Mesenchymal stem cell (in vitro differentiated cells and primary cell): Measurements from ENCODE around the gene FLNC.

Experiments
- DNase-seq: peaks from one replicate; pipeline ENCODE4 v3.0.0-alpha.2; 2013
- H2AFZ ChIP-seq: one replicate; pipeline ENCODE4 v1.6.1; 2013; ENCODE audit warnings: low read depth, mild to moderate bottlenecking, control low read depth, inconsistent platforms, low read length, moderate library complexity
- H2AK5ac ChIP-seq: 2 replicates; pipeline ENCODE4 v1.6.1; 2013; ENCODE audit warnings: low read length, moderate library complexity, mild to moderate bottlenecking, inconsistent platforms; ENCODE audit not compliant: severe bottlenecking
- H2BK120ac ChIP-seq: one replicate; pipeline ENCODE4 v1.6.1; 2013; ENCODE audit warnings: low read depth, mild to moderate bottlenecking, inconsistent platforms, low read length, moderate library complexity
- H2BK12ac ChIP-seq, 2 experiments: one replicate each; pipeline ENCODE4 v1.6.1; 2013; ENCODE audit warnings: inconsistent platforms in 2 of 2, low read length in 2 of 2, mild to moderate bottlenecking in 2 of 2, moderate library complexity in 2 of 2, control low read depth in 1 of 2
- H2BK15ac ChIP-seq: one replicate; pipeline ENCODE4 v1.6.1; 2013; ENCODE audit warnings: mild to moderate bottlenecking, low read depth, inconsistent platforms; ENCODE audit not compliant: poor library complexity, severe bottlenecking
- H2BK5ac ChIP-seq: 2 replicates; pipeline ENCODE4 v1.6.1; 2013; ENCODE audit warnings: low read depth, mild to moderate bottlenecking, low read length, control low read depth, inconsistent platforms; ENCODE audit not compliant: poor library complexity, severe bottlenecking
- H3K14ac ChIP-seq, 2 experiments: one replicate each; pipeline ENCODE4 v1.6.1; 2013; ENCODE audit warnings: inconsistent platforms in 2 of 2, low read length in 2 of 2, control low read depth in 1 of 2, mild to moderate bottlenecking in 1 of 2, moderate library complexity in 1 of 2
- H3K18ac ChIP-seq, 2 experiments: one replicate each; pipeline ENCODE4 v1.6.1; 2013; ENCODE audit warnings: inconsistent platforms in 2 of 2, low read length in 2 of 2, control low read depth in 1 of 2, low read depth in 1 of 2, mild to moderate bottlenecking in 1 of 2
- H3K23ac ChIP-seq, 2 experiments: one replicate each; pipeline ENCODE4 v1.6.1; 2013; ENCODE audit warnings: inconsistent platforms in 2 of 2, low read length in 2 of 2, mild to moderate bottlenecking in 2 of 2, moderate library complexity in 2 of 2, control low read depth in 1 of 2
- H3K27ac ChIP-seq: 2 replicates; pipeline ENCODE4 v1.5.1; 2013; ENCODE audit warnings: mild to moderate bottlenecking, moderate library complexity, low read length, control low read depth, inconsistent platforms; ENCODE audit not compliant: poor library complexity, severe bottlenecking
- H3K27me3 ChIP-seq, 2 experiments: 2 replicates each; pipeline versions ENCODE4 v1.6.1 to v1.7.0; 2013; ENCODE audit warnings: low read length in 2 of 2, mild to moderate bottlenecking in 2 of 2, moderate library complexity in 2 of 2, control low read depth in 1 of 2, inconsistent platforms in 1 of 2; ENCODE audit not compliant: control insufficient read depth in 1 of 2, insufficient read depth in 1 of 2
- H3K36me3 ChIP-seq, 2 experiments: 2 replicates each; pipeline versions ENCODE4 v1.6.1 to v1.7.0; 2013; ENCODE audit warnings: low read length in 2 of 2, control low read depth in 1 of 2, inconsistent platforms in 1 of 2, low read depth in 1 of 2, mild to moderate bottlenecking in 1 of 2; ENCODE audit not compliant: insufficient read depth in 2 of 2, control insufficient read depth in 1 of 2
- H3K4ac ChIP-seq, 2 experiments: one replicate each; pipeline ENCODE4 v1.6.1; 2013; ENCODE audit warnings: inconsistent platforms in 2 of 2, low read length in 2 of 2, mild to moderate bottlenecking in 2 of 2, moderate library complexity in 2 of 2, control low read depth in 1 of 2, low read depth in 1 of 2
- H3K4me1 ChIP-seq: 2 replicates; pipeline ENCODE4 v1.6.1; 2013; ENCODE audit warnings: low read depth, low read length, control low read depth; ENCODE audit not compliant: control insufficient read depth, insufficient read depth
- H3K4me2 ChIP-seq: 2 replicates; pipeline ENCODE4 v1.6.1; 2013; ENCODE audit warnings: low read length, mild to moderate bottlenecking, inconsistent platforms; ENCODE audit not compliant: poor library complexity, severe bottlenecking
- H3K4me3 ChIP-seq, 2 experiments: 2 replicates each; pipeline versions ENCODE4 v1.5.1 to v1.7.0; 2013; ENCODE audit warnings: low read length in 2 of 2, mild to moderate bottlenecking in 2 of 2, control low read depth in 1 of 2, low read depth in 1 of 2; ENCODE audit not compliant: insufficient read depth in 1 of 2
- H3K79me1 ChIP-seq: replicated peaks from 2 replicates; pipeline ENCODE4 v1.6.1; 2013; ENCODE audit warnings: mild to moderate bottlenecking, control low read depth, low read length, inconsistent platforms; ENCODE audit not compliant: poor library complexity, severe bottlenecking
- H3K9ac ChIP-seq: 2 replicates; pipeline ENCODE4 v1.7.0; 2013; ENCODE audit warnings: mild to moderate bottlenecking, low read length, moderate library complexity
- H3K9me3 ChIP-seq: 2 replicates; pipeline ENCODE4 v1.7.0; 2013; ENCODE audit warnings: mild to moderate bottlenecking, low read length; ENCODE audit not compliant: control insufficient read depth
- H4K8ac ChIP-seq: one replicate; pipeline ENCODE4 v1.6.1; 2013; ENCODE audit warnings: inconsistent platforms, mild to moderate bottlenecking, low read length, moderate library complexity
- H4K91ac ChIP-seq: one replicate; pipeline ENCODE4 v1.6.1; 2013; ENCODE audit warnings: mild to moderate bottlenecking, low read length, inconsistent platforms
- WGBS: methylation state at CpG from one replicate; pipeline ENCODE4 v1.1.7; 2013; ENCODE audit warnings: mixed read lengths; 5-methylcytosine and 5-hydroxymethylcytosine counted together

FLNC gene

DNA sequence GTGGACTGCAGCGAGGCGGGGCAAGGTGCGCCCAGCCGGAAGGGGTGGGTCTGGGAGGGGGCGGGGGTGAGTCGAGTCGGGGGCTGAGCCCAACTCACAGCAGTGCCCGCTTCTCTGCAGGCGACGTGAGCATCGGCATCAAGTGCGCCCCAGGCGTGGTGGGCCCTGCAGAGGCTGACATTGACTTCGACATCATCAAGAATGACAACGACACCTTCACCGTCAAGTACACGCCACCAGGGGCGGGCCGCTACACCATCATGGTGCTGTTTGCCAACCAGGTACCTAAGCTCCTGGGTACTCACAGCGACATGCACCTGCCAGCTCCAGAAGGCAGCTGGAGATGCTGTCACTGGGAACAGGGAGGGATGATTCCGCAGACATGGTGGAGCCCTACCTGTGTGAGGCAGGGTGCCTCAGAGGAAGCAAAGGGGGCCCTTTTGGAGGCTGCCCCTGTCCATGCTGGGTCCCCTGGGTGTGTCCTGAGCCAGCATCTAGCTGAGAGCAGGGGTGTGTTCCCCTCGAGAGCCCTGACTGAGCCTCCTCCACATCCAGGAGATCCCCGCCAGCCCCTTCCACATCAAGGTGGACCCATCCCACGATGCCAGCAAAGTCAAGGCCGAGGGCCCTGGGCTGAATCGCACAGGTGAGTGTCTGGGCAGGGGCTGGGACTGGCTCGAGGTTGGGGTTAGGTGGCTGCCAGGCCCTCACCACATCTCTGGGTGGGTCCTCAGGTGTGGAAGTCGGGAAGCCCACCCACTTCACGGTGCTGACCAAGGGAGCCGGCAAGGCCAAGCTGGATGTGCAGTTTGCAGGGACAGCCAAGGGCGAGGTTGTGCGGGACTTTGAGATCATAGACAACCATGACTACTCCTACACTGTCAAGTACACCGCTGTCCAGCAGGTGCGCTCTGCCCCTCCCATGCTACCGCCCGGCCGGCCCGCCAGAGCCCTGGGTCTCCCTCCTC, 12.8 kb downstream of the FLNC start:
- peaks cover 97% of the 10 kb centered on the region in 2 experiments for H3K36me3 ChIP-seq
- DNase-seq: no peak
- H3K4me2 ChIP-seq: no peak overlapping the region
- no peak overlapping the region for H2AK5ac ChIP-seq
- H3K27me3 ChIP-seq: no peaks in the 10 kb centered on the region
- no peak overlapping the region for H2AFZ ChIP-seq
- H2BK5ac ChIP-seq: no peak overlapping the region
- H3K18ac ChIP-seq: no peak overlapping the region
- H3K27ac ChIP-seq: no peak overlapping the region
- H3K23ac ChIP-seq: no peak overlapping the region
- H3K9me3 ChIP-seq: no peaks in the 10 kb centered on the region
- 99% methylated on average over 38 of the region's 38 CpGs for WGBS
- no peak overlapping the region for H2BK15ac ChIP-seq
- peaks cover 31% of the 10 kb centered on the region for H3K79me1 ChIP-seq
- H3K4me3 ChIP-seq: no peak overlapping the region
- H3K4ac ChIP-seq: no peak overlapping the region
- H4K91ac ChIP-seq: no peak overlapping the region
- H4K8ac ChIP-seq: no peak overlapping the region
- H2BK12ac ChIP-seq: no peak overlapping the region
- no peak overlapping the region for H2BK120ac ChIP-seq
- H3K9ac ChIP-seq: no peak overlapping the region
- no peaks in the 10 kb centered on the region for H3K4me1 ChIP-seq
- H3K14ac ChIP-seq: no peak overlapping the region

- H4K91ac ChIP-seq: no peak overlapping the region
- H3K9me3 ChIP-seq: no peaks in the 10 kb centered on the region
- H2BK5ac ChIP-seq: no peak overlapping the region
- no peak overlapping the region for H2AFZ ChIP-seq
- H3K4me3 ChIP-seq: no peak overlapping the region
- no peak overlapping the region for H2BK120ac ChIP-seq
- no peak for DNase-seq
- no peak overlapping the region for H2BK15ac ChIP-seq
- no peak overlapping the region for H3K18ac ChIP-seq
- H3K23ac ChIP-seq: no peak overlapping the region
- peaks cover 96 to 97% of the 10 kb centered on the region in 2 experiments for H3K36me3 ChIP-seq
- H2AK5ac ChIP-seq: no peak overlapping the region
- no peak overlapping the region for H3K14ac ChIP-seq
- H3K9ac ChIP-seq: no peak overlapping the region
- no peak overlapping the region for H3K27ac ChIP-seq
- H3K79me1 ChIP-seq: peaks cover 23% of the 10 kb centered on the region
- H3K4me2 ChIP-seq: no peak overlapping the region
- H2BK12ac ChIP-seq: no peak overlapping the region
- WGBS: 97% methylated on average over 17 of the region's 17 CpGs
- no peaks in the 10 kb centered on the region for H3K4me1 ChIP-seq
- H3K4ac ChIP-seq: no peak overlapping the region
- no peak overlapping the region for H4K8ac ChIP-seq
- H3K27me3 ChIP-seq: no peaks in the 10 kb centered on the region
Measured at GRCh38 chr7:128843938-128844621, 13.9 kb downstream of the FLNC start.

GRCh38 chr7:128844777-128845311, 14.6 kb downstream of the FLNC start:
- Histone ChIP-seq H3K23ac (no peak overlapping the region), H2BK15ac (no peak overlapping the region), H3K4me2 (no peak overlapping the region), H3K4me3 (no peak overlapping the region), H3K4ac (no peak overlapping the region), H3K4me1 (peaks cover 3% of the 10 kb centered on the region), H2BK5ac (no peak overlapping the region), H3K9me3 (no peaks in the 10 kb centered on the region), H3K18ac (no peak overlapping the region), H3K36me3 (peaks cover 96 to 97% of the 10 kb centered on the region in 2 experiments), H3K27me3 (no peaks in the 10 kb centered on the region), H3K79me1 (peaks cover 19% of the 10 kb centered on the region), H4K8ac (no peak overlapping the region), H3K9ac (no peak overlapping the region), H3K27ac (no peak overlapping the region), H2BK12ac (no peak overlapping the region), H4K91ac (peak overlapping the region; percentile 5), H2BK120ac (no peak overlapping the region), H2AK5ac (no peak overlapping the region), H3K14ac (no peak overlapping the region), H2AFZ (no peak overlapping the region)
- no peak for DNase-seq
- WGBS: 96% methylated on average over 25 of the region's 25 CpGs

- no peak overlapping the region for H2AFZ ChIP-seq
- no peak overlapping the region for H2BK120ac ChIP-seq
- no peak overlapping the region for H3K23ac ChIP-seq
- H3K4me3 ChIP-seq: no peak overlapping the region
- no peak overlapping the region for H2BK12ac ChIP-seq
- H2BK5ac ChIP-seq: no peak overlapping the region
- H3K4me2 ChIP-seq: no peak overlapping the region
- no peak overlapping the region for H3K4ac ChIP-seq
- H3K36me3 ChIP-seq: peaks cover 96 to 97% of the 10 kb centered on the region in 2 experiments
- H4K8ac ChIP-seq: no peak overlapping the region
- H2BK15ac ChIP-seq: no peak overlapping the region
- no peak overlapping the region for H4K91ac ChIP-seq
- H3K4me1 ChIP-seq: peaks cover 5% of the 10 kb centered on the region
- no peak overlapping the region for H3K27ac ChIP-seq
- no peak overlapping the region for H3K9ac ChIP-seq
- no peaks in the 10 kb centered on the region for H3K9me3 ChIP-seq
- H3K18ac ChIP-seq: no peak overlapping the region
- H2AK5ac ChIP-seq: no peak overlapping the region
- H3K27me3 ChIP-seq: no peaks in the 10 kb centered on the region
- no peak for DNase-seq
- H3K79me1 ChIP-seq: peaks cover 17% of the 10 kb centered on the region
- whole genome bisulfite sequencing: 83% methylated on average over 5 of the region's 5 CpGs
- no peak overlapping the region for H3K14ac ChIP-seq
Measured at GRCh38 chr7:128845475-128845874, 15.3 kb downstream of the FLNC start.
